ENCODE measurements around the gene KDM5D.

KDM5D gene

GRCh38 chrY:19744381-19745378, at the start of gene KDM5D:
KDM5D (minus strand) TSS chrY:19744726; CDS start chrY:19744534, 192 bp downstream.
- no peaks in the 10 kb centered on the region for H3K9me3 ChIP-seq (ENCODE audit: low read length)
- no peaks in the 10 kb centered on the region for H3K36me3 ChIP-seq (ENCODE audit: insufficient read depth, low read length)
- H3K4me3 ChIP-seq (ENCODE audit: low read length), result no peak within 1 kb of the TSS
- no peaks in the 10 kb centered on the region for H3K4me1 ChIP-seq (ENCODE audit: insufficient read depth, low read length)
- H2AFZ ChIP-seq (ENCODE audit: low read depth, low read length), result no peak within 1 kb of the TSS
- no peaks in the 10 kb centered on the region for H3K27me3 ChIP-seq (ENCODE audit: insufficient read depth, low read length)

GRCh38 chrY:19768375-19768774, 23.8 kb upstream of the KDM5D start:
- Histone ChIP-seq H3K4me1 (ENCODE audit: insufficient read depth, low read length) (no peaks in the 10 kb centered on the region), H3K27me3 (ENCODE audit: insufficient read depth, low read length) (no peaks in the 10 kb centered on the region), H3K9me3 (ENCODE audit: low read length) (no peaks in the 10 kb centered on the region), H3K4me3 (ENCODE audit: low read length) (no peak overlapping the region), H3K36me3 (ENCODE audit: insufficient read depth, low read length) (no peaks in the 10 kb centered on the region), H2AFZ (ENCODE audit: low read depth, low read length) (no peak overlapping the region)

DNA sequence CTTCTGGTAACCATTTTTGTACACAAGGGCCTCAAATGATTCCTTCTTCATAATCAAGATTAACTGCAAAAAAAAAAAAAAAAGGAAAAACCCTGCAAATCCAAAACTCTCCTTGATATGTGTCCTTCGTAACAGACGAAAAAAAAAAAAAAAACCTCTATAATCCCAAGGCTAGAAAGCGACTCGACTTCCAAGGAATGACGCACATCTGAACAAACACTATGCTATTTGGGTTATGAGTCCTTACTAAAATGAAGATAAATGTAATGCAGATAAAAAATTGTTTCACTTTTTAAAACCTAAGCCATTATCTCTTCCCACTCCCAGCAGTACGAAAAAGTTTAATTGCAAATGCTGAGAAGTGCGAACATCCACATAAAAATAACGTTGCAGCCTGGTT, 1.2 kb downstream of the KDM5D start:
- H3K9me3 ChIP-seq (ENCODE audit: low read length), result no peaks in the 10 kb centered on the region
- H2AFZ ChIP-seq (ENCODE audit: low read depth, low read length), result no peak overlapping the region
- H3K4me1 ChIP-seq (ENCODE audit: insufficient read depth, low read length), result no peaks in the 10 kb centered on the region
- H3K36me3 ChIP-seq (ENCODE audit: insufficient read depth, low read length), result no peaks in the 10 kb centered on the region
- H3K27me3 ChIP-seq (ENCODE audit: insufficient read depth, low read length), result no peaks in the 10 kb centered on the region
- H3K4me3 ChIP-seq (ENCODE audit: low read length), result no peak overlapping the region

DNA sequence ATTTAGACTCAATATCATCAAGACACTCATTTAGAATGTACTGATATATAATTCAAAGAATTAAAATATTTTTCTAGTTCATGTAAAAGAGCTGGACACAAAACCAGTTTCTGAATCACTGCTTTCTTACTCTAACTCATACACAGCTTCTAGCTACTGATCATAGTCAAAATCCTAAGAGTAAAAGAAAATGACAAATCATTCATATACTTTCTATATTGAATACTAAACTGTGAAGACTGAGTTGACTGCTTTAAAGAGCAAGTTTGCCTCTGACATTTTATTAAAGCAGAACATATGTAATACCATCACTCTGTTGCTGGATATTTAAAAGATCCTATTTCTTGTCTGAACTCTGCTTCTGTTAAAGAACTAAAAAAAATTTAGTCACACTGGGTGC, 2.4 kb downstream of the KDM5D start:
- Histone ChIP-seq H2AFZ (ENCODE audit: low read depth, low read length) (no peak overlapping the region), H3K27me3 (ENCODE audit: insufficient read depth, low read length) (no peaks in the 10 kb centered on the region)

DNA sequence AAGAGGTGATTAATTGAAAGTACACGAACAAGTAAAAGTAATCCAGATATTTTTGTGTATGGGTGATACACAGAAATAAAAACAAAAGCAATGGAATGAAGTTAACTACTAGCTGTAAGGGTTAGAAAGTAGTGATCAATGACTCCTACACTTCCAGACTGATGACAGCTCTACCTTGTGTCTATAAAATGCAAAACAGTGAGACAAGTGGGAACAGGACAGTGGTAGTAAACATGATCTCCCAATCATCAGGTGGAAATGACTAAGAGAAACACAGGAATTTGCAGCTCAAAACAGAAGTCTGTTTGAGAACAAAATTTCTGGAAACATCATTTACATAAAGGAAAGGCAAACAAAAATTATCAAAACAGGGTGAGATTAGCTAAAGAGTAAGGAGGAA, 10.1 kb downstream of the KDM5D start:
- Histone ChIP-seq H2AFZ (ENCODE audit: low read depth, low read length) (no peak overlapping the region), H3K36me3 (ENCODE audit: insufficient read depth, low read length) (no peaks in the 10 kb centered on the region), H3K9me3 (ENCODE audit: low read length) (no peaks in the 10 kb centered on the region), H3K4me3 (ENCODE audit: low read length) (no peak overlapping the region), H3K27me3 (ENCODE audit: insufficient read depth, low read length) (no peaks in the 10 kb centered on the region), H3K4me1 (ENCODE audit: insufficient read depth, low read length) (no peaks in the 10 kb centered on the region)

More for the DNA sequence above, 2.4 kb downstream of the KDM5D start:
- no peak overlapping the region for H3K4me3 ChIP-seq (ENCODE audit: low read length)
- no peaks in the 10 kb centered on the region for H3K9me3 ChIP-seq (ENCODE audit: low read length)
- no peaks in the 10 kb centered on the region for H3K4me1 ChIP-seq (ENCODE audit: insufficient read depth, low read length)
- no peaks in the 10 kb centered on the region for H3K36me3 ChIP-seq (ENCODE audit: insufficient read depth, low read length)

DNA sequence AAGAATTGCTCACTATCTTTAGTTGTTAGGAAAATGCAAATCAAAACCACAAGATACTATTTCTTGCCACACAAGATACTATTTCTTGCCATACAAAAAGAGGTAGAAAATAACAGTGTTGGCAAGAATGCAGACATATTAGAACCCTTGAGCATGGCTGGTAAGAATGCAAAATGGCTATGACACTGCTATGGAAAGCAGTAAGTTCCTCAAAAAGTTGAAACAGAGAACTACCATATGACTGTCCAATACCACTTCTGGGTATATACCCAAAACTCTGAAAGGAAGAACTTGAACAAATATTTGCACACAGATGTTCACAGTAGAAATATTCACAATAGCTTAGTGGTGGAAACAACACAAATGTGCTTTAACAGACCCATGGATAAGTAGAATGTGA, 26.6 kb downstream of the KDM5D start:
- H3K4me1 ChIP-seq (ENCODE audit: insufficient read depth, low read length), result no peaks in the 10 kb centered on the region
- no peaks in the 10 kb centered on the region for H3K36me3 ChIP-seq (ENCODE audit: insufficient read depth, low read length)

DNA sequence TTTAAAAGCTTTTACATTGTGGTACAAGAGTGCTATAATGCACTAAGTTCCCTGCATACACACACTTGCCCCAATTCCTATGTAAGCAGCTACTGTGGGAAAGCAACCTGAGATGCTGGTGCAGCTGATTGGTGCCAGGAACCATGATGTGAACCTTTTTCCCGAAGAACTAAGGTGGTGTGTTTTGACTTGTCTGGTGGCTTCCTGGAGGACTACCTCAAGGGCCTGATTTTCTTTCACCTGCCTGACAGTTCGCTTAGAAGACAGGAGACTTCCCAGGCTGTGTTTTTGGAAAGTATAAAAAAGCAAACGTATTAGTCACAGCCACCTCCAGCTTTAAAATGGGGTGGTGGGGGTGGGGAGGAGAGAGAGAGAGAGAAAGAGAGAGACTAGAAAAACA, 27.4 kb downstream of the KDM5D start:
- H3K4me3 ChIP-seq (ENCODE audit: low read length), result no peak overlapping the region
- H2AFZ ChIP-seq (ENCODE audit: low read depth, low read length), result no peak overlapping the region
- H3K27me3 ChIP-seq (ENCODE audit: insufficient read depth, low read length), result no peaks in the 10 kb centered on the region
- H3K9me3 ChIP-seq (ENCODE audit: low read length), result no peaks in the 10 kb centered on the region
- H3K36me3 ChIP-seq (ENCODE audit: insufficient read depth, low read length), result no peaks in the 10 kb centered on the region
- H3K4me1 ChIP-seq (ENCODE audit: insufficient read depth, low read length), result no peaks in the 10 kb centered on the region

More for the DNA sequence above, 26.6 kb downstream of the KDM5D start:
- Histone ChIP-seq H3K27me3 (ENCODE audit: insufficient read depth, low read length) (no peaks in the 10 kb centered on the region), H2AFZ (ENCODE audit: low read depth, low read length) (no peak overlapping the region), H3K4me3 (ENCODE audit: low read length) (no peak overlapping the region), H3K9me3 (ENCODE audit: low read length) (no peaks in the 10 kb centered on the region)

DNA sequence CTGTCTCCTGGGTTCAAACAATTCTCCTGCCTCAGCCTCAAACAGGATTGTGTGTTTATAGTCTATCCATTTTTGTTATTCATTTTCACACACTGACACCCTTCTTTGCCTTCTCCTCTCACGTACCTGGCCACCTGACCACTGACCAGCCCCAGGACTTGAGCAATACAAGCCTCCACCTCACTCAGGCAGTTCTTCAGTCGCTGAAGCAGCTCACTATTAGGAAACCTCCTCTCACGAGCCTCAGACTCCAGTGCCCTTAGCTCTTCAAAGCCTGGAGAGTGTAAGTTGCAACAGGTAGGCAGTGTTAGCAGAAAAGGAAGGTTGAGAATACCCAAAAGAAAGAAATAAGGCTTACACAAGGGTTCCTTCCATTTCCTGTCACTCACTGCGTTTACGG, 29.3 kb downstream of the KDM5D start:
- H3K36me3 ChIP-seq (ENCODE audit: insufficient read depth, low read length), result no peaks in the 10 kb centered on the region
- no peak overlapping the region for H3K4me3 ChIP-seq (ENCODE audit: low read length)
- H2AFZ ChIP-seq (ENCODE audit: low read depth, low read length), result no peak overlapping the region
- H3K4me1 ChIP-seq (ENCODE audit: insufficient read depth, low read length), result no peaks in the 10 kb centered on the region
- H3K27me3 ChIP-seq (ENCODE audit: insufficient read depth, low read length), result no peaks in the 10 kb centered on the region
- no peaks in the 10 kb centered on the region for H3K9me3 ChIP-seq (ENCODE audit: low read length)

DNA sequence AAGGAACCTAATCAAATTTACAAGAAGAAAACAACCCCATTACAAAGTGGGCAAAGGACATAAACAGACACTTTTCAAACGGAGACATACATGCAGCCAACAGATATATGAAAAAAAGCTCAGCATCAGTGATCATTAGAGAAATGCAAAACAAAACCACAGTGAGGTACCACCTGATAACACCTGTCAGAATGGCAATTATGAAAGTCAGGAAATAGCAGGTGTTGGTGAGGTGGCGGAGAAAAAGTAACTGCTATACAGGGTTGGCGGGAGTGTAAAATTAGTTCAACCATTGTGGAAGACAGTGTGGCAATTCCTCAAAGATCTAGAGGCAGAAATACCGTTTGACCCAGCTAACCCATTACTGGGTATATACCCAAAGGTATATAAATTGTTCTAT, 31.1 kb downstream of the KDM5D start:
- Histone ChIP-seq H2AFZ (ENCODE audit: low read depth, low read length) (no peak overlapping the region), H3K36me3 (ENCODE audit: insufficient read depth, low read length) (no peaks in the 10 kb centered on the region)

GRCh38 chrY:19706273-19706672, 38.3 kb downstream of the KDM5D start:
- Histone ChIP-seq H3K36me3 (ENCODE audit: insufficient read depth, low read length) (no peaks in the 10 kb centered on the region), H3K4me1 (ENCODE audit: insufficient read depth, low read length) (no peaks in the 10 kb centered on the region), H2AFZ (ENCODE audit: low read depth, low read length) (no peak overlapping the region), H3K27me3 (ENCODE audit: insufficient read depth, low read length) (no peaks in the 10 kb centered on the region), H3K4me3 (ENCODE audit: low read length) (no peak overlapping the region), H3K9me3 (ENCODE audit: low read length) (no peaks in the 10 kb centered on the region)

More for the DNA sequence above, 31.1 kb downstream of the KDM5D start:
- Histone ChIP-seq H3K9me3 (ENCODE audit: low read length) (no peaks in the 10 kb centered on the region), H3K4me3 (ENCODE audit: low read length) (no peak overlapping the region), H3K4me1 (ENCODE audit: insufficient read depth, low read length) (no peaks in the 10 kb centered on the region), H3K27me3 (ENCODE audit: insufficient read depth, low read length) (no peaks in the 10 kb centered on the region)

- Histone ChIP-seq H3K27me3 (ENCODE audit: insufficient read depth, low read length) (no peaks in the 10 kb centered on the region), H3K4me3 (ENCODE audit: low read length) (no peak overlapping the region), H3K4me1 (ENCODE audit: insufficient read depth, low read length) (no peaks in the 10 kb centered on the region), H3K36me3 (ENCODE audit: insufficient read depth, low read length) (no peaks in the 10 kb centered on the region), H3K9me3 (ENCODE audit: low read length) (no peaks in the 10 kb centered on the region), H2AFZ (ENCODE audit: low read depth, low read length) (no peak overlapping the region)
Measured at GRCh38 chrY:19698495-19698894, 46.0 kb downstream of the KDM5D start.

GRCh38 chrY:19680821-19681220, 63.7 kb downstream of the KDM5D start:
- Histone ChIP-seq H3K4me1 (ENCODE audit: insufficient read depth, low read length) (no peaks in the 10 kb centered on the region), H3K27me3 (ENCODE audit: insufficient read depth, low read length) (no peaks in the 10 kb centered on the region), H3K36me3 (ENCODE audit: insufficient read depth, low read length) (no peaks in the 10 kb centered on the region), H3K9me3 (ENCODE audit: low read length) (no peaks in the 10 kb centered on the region), H2AFZ (ENCODE audit: low read depth, low read length) (no peak overlapping the region), H3K4me3 (ENCODE audit: low read length) (no peak overlapping the region)

Measured in neuron (in vitro differentiated cells).